TTC549 (cell line): ENCODE results near the gene SEMG2.

Experiments used
- FAIRE-seq: peaks from 2 replicates; lab custom pipeline; 2012; peaks lifted over from hg19 to GRCh38; lab: Jason Lieb, UNC

SEMG2 gene

GRCh38 chr20:45230631-45231030 lies 9.5 kb downstream of the SEMG2 start:
- FAIRE-seq = no peak

GRCh38 chr20:45235995-45236394 lies 14.8 kb downstream of the SEMG2 start:
- FAIRE-seq = no peak

GRCh38 chr20:45238139-45238538 lies 17.0 kb downstream of the SEMG2 start:
- no peak for FAIRE-seq

- no peak for FAIRE-seq
Measured at GRCh38 chr20:45246109-45246508, 24.9 kb downstream of the SEMG2 start.

GRCh38 chr20:45247865-45248264 lies 26.7 kb downstream of the SEMG2 start:
- FAIRE-seq = no peak

- FAIRE-seq = no peak
Measured at GRCh38 chr20:45248609-45249008, 27.4 kb downstream of the SEMG2 start.

- no peak for FAIRE-seq
Measured at GRCh38 chr20:45251884-45252560, 30.8 kb downstream of the SEMG2 start.

- no peak for FAIRE-seq
Measured at GRCh38 chr20:45253261-45253660, 32.1 kb downstream of the SEMG2 start.

GRCh38 chr20:45254383-45255262 lies 33.5 kb downstream of the SEMG2 start, which contains the start of gene SLPI:
Gene SLPI (minus strand): TSS chr20:45254564. CDS start chr20:45254543, 21 bp downstream.
- FAIRE-seq = no peak

GRCh38 chr20:45257161-45257560 lies 36.0 kb downstream of the SEMG2 start:
- no peak for FAIRE-seq

GRCh38 chr20:45257711-45258110 lies 36.5 kb downstream of the SEMG2 start:
- FAIRE-seq = no peak

GRCh38 chr20:45258259-45258658 lies 37.1 kb downstream of the SEMG2 start:
- FAIRE-seq = no peak

- no peak for FAIRE-seq
Measured at GRCh38 chr20:45258664-45259063, 37.5 kb downstream of the SEMG2 start.

GRCh38 chr20:45263556-45264266 lies 42.5 kb downstream of the SEMG2 start:
- no peak for FAIRE-seq

GRCh38 chr20:45266977-45267376 lies 45.8 kb downstream of the SEMG2 start:
- FAIRE-seq = no peak

GRCh38 chr20:45268531-45268930 lies 47.4 kb downstream of the SEMG2 start:
- FAIRE-seq = no peak

GRCh38 chr20:45269056-45269455 lies 47.9 kb downstream of the SEMG2 start:
- FAIRE-seq = no peak

- FAIRE-seq = no peak
Measured at GRCh38 chr20:45269754-45270270, 48.6 kb downstream of the SEMG2 start.
